ENCODE results near the gene CDCA8. TPM values are rescaled to one million over a fixed set of nuclear protein-coding genes. Genes with fewer than 3 reads are reported as not detected.

CDCA8 gene
- total RNA-seq, 2 donors from 2014 or later, result 14.9 to 44.5 TPM

DNA sequence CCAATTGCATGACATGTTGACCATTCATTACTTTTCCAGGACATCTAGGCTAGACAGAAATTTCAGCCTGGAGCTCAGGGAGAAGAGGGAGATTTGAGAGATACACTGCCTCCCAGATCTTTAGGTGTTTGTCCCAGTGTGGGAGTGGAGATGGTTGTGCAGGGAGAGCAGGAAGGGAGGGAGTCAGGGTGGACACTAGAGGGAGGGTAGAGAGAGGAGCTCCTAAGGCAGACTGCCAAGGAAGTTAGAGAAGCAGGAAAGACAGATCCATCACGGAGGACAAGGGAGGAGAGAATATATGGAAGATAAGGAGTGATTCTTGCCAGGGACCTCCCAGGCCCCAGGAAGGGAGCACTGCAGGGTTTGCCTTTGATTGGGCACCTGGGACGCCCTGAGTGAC is 8.7 kb downstream of the CDCA8 start:
- TF ChIP-seq, protein P1, sequence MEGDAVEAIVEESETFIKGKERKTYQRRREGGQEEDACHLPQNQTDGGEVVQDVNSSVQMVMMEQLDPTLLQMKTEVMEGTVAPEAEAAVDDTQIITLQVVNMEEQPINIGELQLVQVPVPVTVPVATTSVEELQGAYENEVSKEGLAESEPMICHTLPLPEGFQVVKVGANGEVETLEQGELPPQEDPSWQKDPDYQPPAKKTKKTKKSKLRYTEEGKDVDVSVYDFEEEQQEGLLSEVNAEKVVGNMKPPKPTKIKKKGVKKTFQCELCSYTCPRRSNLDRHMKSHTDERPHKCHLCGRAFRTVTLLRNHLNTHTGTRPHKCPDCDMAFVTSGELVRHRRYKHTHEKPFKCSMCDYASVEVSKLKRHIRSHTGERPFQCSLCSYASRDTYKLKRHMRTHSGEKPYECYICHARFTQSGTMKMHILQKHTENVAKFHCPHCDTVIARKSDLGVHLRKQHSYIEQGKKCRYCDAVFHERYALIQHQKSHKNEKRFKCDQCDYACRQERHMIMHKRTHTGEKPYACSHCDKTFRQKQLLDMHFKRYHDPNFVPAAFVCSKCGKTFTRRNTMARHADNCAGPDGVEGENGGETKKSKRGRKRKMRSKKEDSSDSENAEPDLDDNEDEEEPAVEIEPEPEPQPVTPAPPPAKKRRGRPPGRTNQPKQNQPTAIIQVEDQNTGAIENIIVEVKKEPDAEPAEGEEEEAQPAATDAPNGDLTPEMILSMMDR (IDR thresholded peaks at IDR 0.05), result no peak
- Histone ChIP-seq H3K9me3 (no peaks in the 10 kb centered on the region), H3K27ac (no peak overlapping the region), H3K27me3 (no peaks in the 10 kb centered on the region), H3K9ac (ENCODE audit: low read depth in 2 of 2, low read length in 2 of 2) (no peak overlapping the region), H3K36me3 (no peaks in the 10 kb centered on the region), H3K4me1 (peaks cover 5% of the 10 kb centered on the region), H3K4me3 (no peak overlapping the region)
- intact Hi-C loops (cut with DNase I), result loop anchor here (5.0 kb wide), 1 partner anchor 101 kb away; no protein-coding TSS in a partner anchor
- no peak for DNase-seq

DNA sequence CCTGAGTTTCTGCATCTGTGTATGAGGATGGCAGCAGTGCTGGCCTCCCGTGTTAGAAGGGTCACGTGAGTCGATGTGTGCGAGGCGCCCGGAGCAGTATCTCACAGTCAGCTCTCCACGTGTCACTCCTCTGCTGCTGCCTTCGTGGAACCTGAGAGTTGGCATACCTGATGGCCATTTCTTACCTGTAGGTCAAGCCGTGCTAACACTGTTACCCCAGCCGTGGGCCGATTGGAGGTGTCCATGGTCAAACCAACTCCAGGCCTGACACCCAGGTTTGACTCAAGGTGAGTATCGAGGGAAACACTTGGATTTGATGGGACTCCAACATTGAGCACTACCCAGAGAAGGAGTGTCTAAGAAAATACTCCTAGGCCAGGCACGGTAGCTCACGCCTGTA is 10.7 kb downstream of the CDCA8 start:
- H3K27me3 ChIP-seq, result no peaks in the 10 kb centered on the region
- H3K27ac ChIP-seq, result no peak overlapping the region
- H3K36me3 ChIP-seq, result peaks cover 7% of the 10 kb centered on the region
- no peak for DNase-seq
- no peak overlapping the region for H3K4me3 ChIP-seq
- TF ChIP-seq, protein P1 (IDR thresholded peaks at IDR 0.05), result no peak
- no peaks in the 10 kb centered on the region for H3K9me3 ChIP-seq
- no peaks in the 10 kb centered on the region for H3K4me1 ChIP-seq
- intact Hi-C loops (cut with DNase I), result loop anchor here (5.0 kb wide), 1 partner anchor 99 kb away; no protein-coding TSS in a partner anchor
- H3K9ac ChIP-seq (ENCODE audit: low read depth in 2 of 2, low read length in 2 of 2), result no peak overlapping the region

DNA sequence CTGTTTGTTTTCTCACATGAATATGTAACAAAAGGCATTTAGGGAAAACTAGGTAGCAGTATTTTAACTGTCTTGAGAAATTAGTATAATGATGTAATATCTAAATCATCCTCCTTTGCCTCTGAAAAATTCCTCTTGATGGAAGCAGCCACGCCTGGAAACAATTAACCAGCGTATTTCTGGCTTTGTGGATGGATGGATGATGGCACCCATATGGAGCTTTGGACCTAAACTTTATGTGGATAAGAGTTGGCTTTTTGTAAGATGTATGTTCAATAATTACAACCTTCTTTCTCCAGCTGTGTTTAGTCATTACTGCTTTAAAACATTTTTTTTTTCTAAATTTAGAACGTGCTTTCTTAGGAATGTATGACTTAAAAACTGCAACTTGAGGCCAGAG is 12.7 kb downstream of the CDCA8 start:
- DNase-seq, result no peak
- H3K4me3 ChIP-seq, result no peak overlapping the region
- H3K9ac ChIP-seq (ENCODE audit: low read depth in 2 of 2, low read length in 2 of 2), result no peak overlapping the region
- no peaks in the 10 kb centered on the region for H3K4me1 ChIP-seq
- TF ChIP-seq, protein P1 (IDR thresholded peaks at IDR 0.05), result no peak
- H3K27ac ChIP-seq, result no peak overlapping the region
- no peaks in the 10 kb centered on the region for H3K27me3 ChIP-seq
- peaks cover 7% of the 10 kb centered on the region for H3K36me3 ChIP-seq
- no peaks in the 10 kb centered on the region for H3K9me3 ChIP-seq
- intact Hi-C loops (cut with DNase I), result loop anchor here (5.0 kb wide), 1 partner anchor 97 kb away; no protein-coding TSS in a partner anchor

GRCh38 chr1:37705399-37705798 is 13.1 kb downstream of the CDCA8 start:
- TF ChIP-seq, protein P1 (IDR thresholded peaks at IDR 0.05), result no peak

DNA sequence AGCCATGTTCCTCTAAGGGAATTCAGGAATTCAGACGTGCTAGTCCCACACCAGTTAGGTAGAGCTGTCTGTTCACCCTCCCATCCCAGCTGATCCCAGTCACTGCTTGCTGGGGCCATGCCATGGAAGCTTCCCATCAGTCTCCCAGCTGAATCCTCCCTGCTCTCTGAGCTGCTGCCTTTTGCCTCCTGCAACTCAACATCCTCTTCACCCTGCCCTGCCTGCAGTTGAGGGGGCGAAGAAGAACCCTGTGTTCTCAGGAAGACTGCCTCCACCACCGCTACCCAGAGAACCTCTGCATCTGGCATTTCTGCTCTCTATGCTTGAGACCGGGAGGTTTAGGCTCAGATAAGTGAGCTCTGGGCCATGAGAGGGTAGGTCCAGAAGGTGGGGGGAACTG is 16.2 kb downstream of the CDCA8 start:
- Histone ChIP-seq H3K4me1 (no peaks in the 10 kb centered on the region), H3K27me3 (no peaks in the 10 kb centered on the region), H3K9ac (ENCODE audit: low read depth in 2 of 2, low read length in 2 of 2) (no peak overlapping the region), H3K9me3 (no peaks in the 10 kb centered on the region), H3K27ac (no peak overlapping the region), H3K36me3 (peaks cover 7% of the 10 kb centered on the region), H3K4me3 (no peak overlapping the region)
- TF ChIP-seq, protein P1 (IDR thresholded peaks at IDR 0.05), result no peak
- intact Hi-C loops (cut with DNase I), result no loop called here
- no peak for DNase-seq

More at GRCh38 chr1:37705399-37705798, 13.1 kb downstream of the CDCA8 start:
- peaks cover 7% of the 10 kb centered on the region for H3K36me3 ChIP-seq
- no peak overlapping the region for H3K4me3 ChIP-seq
- no peaks in the 10 kb centered on the region for H3K27me3 ChIP-seq
- H3K4me1 ChIP-seq, result no peaks in the 10 kb centered on the region
- intact Hi-C loops (cut with DNase I), result no loop called here
- no peak overlapping the region for H3K27ac ChIP-seq
- no peak overlapping the region for H3K9ac ChIP-seq (ENCODE audit: low read depth in 2 of 2, low read length in 2 of 2)
- H3K9me3 ChIP-seq, result no peaks in the 10 kb centered on the region
- DNase-seq, result no peak
